ENCODE data around the gene OTOG.

Gene OTOG

GRCh38 chr11:17518366-17518765 is 28.7 kb upstream of the OTOG start:
- no peak for DNase-seq (ENCODE audit: low spot score)

- DNase-seq (ENCODE audit: low spot score), result no peak
These were observed 27.8 kb upstream of the OTOG start for GRCh38 chr11:17519061-17519885.

DNA sequence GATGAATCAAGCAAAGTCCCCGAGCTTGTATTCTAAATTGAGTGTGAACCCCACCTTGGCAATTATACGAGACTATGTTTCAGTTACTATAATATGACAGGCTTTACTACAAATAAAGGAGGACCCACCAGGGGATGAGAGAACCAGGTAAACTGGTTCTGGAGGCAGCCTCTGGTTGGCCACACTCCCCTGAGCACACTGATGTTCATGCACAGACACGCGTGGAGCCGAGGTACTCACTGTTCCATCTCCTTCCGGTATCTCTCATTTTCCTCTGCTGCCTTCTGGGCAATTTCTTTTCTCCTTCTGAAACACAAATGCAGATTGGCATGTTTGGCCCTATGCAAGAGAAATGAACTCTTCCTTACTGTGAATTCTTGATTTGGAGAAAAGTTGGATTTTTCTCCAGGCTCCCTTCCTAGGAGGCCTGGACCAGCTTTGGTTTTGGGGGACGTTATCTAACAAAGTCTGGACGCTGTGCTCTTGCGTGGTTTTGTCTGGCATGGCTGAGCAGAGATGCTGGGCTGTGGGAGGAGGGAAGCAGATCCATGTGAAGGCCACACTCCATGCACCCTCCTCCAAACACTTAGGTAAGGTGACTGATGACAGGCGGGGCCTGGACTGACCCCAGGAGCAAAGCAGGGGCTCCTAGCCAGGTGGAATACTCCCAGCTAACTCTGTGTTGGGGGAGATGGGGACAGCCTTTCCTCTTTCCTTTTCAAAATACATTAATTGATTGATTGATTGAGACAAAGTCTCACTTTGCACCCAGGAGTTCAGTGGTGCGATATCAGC is 25.8 kb upstream of the OTOG start:
- DNase-seq (ENCODE audit: low spot score), result no peak

GRCh38 chr11:17522655-17523054 is 24.4 kb upstream of the OTOG start:
- DNase-seq (ENCODE audit: low spot score), result no peak

DNA sequence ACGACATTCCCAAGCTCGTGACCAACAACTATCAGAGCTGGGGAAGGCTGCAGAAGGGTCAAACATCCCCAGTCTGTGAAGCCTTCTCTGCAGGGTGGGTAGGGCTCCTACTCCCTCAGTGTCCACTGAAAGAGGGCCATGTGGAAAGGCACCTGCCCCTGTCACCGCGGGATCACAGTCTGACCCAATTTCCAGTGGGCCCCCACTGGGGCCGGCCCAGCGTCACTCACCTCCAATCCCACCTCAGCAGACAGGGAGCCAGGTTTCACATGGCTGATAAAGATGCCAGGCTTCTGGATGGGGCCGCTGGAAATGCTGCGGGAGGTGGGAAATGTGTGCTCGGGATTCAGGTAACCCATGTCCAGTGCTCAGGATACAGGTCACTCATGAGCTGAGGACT is 22.8 kb upstream of the OTOG start:
- DNase-seq (ENCODE audit: low spot score), result no peak

GRCh38 chr11:17525570-17525969 is 21.5 kb upstream of the OTOG start:
- no peak for DNase-seq (ENCODE audit: low spot score)

GRCh38 chr11:17526326-17526725 is 20.7 kb upstream of the OTOG start:
- DNase-seq (ENCODE audit: low spot score), result no peak

DNA sequence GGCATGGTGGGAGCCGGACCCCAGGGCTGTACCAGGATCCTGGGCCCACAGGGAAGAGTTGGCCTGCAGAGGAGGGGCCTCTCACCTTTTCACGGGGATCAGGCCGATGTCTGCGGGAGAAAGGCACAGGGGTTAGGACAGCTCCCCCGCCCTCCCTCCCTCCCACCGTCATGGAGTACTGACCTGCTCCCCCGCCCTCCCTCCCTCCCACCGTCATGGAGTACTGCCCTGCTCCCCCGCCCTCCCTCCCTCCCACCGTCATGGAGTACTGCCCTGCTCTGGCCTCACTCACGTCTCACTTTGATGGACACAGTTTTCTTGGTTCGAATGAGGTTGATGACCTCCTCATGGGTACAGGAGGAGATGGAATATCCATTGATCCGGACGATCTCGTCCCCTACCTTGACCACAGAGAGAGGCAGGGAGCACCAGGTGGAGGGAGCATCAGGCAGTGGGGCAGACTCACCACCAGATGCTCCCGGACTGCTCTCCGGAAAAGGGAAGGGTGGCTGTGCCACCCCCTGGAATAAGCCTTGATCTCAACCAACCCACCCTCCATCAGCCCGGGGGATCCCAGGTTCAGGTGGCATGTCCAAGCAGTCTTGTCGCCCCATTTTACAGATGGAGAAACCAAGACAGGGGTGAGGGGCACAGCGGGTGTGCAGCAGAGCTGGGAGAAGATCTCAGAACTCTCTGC is 20.0 kb upstream of the OTOG start:
- DNase-seq (ENCODE audit: low spot score), result no peak

DNA sequence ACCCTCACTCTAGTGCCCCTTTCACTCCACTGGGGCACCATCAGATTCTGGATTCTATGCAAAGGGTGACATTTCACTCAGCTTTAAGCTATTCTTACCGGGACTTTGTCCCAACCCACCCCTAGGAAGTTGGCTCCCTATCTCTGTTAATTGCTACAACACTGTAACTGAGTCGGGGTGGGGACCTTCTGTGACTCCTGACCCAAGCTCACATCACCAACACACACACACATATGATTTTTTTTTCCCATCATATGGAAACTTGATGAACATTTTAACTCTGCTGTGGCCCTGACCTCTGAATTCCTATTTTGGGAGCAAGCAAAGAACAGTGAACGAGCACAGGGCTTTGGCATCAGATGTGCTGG is 19.4 kb upstream of the OTOG start:
- DNase-seq (ENCODE audit: low spot score), result no peak

DNA sequence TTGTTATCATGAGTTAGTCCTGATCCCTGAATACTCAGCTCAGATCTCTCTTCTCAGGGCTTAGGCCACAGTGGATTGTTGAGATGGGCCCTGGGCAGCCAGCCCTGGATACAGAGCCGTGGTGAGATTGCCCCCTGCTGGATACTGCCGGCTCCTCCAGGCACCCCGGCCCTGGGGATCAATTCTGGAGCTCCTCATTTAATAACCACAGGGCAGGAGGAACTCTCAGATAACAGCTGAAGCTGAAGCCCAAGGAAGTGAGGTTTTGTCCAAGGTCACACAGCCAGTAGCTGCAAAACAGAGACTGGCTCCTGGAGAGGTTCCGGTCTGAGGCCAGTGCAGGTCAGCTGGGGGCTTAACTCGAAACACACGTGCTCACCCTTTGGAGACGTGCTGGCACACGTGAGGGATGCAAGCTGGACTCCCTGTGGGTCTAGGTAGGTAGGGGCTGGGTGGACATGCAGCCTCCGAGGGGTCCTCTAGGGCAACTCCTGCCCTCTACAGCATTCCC is 18.8 kb upstream of the OTOG start:
- DNase-seq (ENCODE audit: low spot score), result peak; percentile 77

DNA sequence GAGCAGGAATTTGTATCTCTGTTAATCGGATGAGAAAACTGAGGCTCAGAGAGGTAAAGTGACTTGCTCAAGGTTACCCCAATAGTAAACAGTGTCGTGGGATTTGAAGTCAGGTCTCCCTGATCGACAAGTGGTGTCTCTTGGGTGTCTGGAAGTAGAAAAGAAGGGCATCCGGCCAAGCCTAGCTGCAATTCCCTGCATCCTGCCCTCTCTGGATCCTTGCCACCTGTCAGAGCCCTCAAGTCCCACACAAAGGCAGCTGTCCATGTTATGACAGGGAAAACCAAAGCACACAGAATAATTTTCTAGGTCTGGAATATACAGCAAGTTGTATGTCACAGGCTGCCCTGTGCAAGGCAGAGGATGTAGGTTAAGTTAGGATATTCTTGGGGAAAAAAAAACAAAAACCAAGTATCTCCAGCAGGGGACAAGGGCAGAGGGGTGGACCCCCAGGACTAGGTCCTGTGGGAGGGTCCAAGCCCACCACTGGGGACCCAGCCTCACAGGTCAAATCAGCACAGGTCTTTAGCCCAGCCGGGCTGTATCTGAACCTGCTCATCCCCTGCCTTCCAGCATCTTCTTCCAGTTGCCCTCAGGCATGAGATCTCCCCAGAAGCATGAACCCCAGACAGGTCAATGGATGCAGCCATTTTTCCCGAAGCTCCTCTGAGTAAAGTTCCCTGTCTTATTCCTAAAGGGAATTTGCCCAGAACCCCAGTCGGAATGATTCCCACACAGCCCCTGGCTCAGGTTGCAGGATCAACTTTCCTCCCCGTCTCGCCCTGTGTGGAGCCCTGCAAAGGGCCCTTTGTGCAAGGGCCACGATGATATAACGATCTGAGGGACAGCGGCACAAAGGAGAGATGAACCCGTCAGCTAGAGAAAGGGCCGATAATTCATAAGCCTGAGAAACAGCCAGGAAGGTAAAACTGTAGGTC is 17.9 kb upstream of the OTOG start:
- DNase-seq (ENCODE audit: low spot score), result no peak

GRCh38 chr11:17529844-17530185 is 17.2 kb upstream of the OTOG start:
- no peak for DNase-seq (ENCODE audit: low spot score)

- no peak for DNase-seq (ENCODE audit: low spot score)
These were observed 15.9 kb upstream of the OTOG start for GRCh38 chr11:17531071-17531600.

- peak; percentile 46 for DNase-seq (ENCODE audit: low spot score)
These were observed 15.4 kb upstream of the OTOG start for GRCh38 chr11:17531636-17532113.

- no peak for DNase-seq (ENCODE audit: low spot score)
These were observed 14.3 kb upstream of the OTOG start for GRCh38 chr11:17532784-17533183.

DNA sequence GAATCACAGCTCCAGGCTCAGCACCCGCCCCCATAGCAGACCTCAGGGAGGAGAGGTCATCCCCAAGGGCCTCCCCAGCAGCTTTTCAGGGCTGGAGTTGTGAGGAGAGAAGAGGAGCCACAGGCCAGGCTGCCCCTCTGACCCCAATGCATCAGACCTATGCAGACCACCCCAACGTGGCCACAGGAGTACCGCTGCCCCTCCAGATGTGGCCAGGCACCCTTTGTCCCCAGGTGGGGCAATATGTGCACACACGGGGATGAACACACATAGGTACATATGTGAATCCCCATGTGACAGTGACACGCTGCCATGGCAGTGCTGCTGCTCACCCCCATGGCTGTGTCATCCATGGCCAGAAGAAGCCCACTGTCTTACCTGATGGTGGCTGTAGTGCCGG is 13.7 kb upstream of the OTOG start:
- DNase-seq (ENCODE audit: low spot score), result no peak

DNA sequence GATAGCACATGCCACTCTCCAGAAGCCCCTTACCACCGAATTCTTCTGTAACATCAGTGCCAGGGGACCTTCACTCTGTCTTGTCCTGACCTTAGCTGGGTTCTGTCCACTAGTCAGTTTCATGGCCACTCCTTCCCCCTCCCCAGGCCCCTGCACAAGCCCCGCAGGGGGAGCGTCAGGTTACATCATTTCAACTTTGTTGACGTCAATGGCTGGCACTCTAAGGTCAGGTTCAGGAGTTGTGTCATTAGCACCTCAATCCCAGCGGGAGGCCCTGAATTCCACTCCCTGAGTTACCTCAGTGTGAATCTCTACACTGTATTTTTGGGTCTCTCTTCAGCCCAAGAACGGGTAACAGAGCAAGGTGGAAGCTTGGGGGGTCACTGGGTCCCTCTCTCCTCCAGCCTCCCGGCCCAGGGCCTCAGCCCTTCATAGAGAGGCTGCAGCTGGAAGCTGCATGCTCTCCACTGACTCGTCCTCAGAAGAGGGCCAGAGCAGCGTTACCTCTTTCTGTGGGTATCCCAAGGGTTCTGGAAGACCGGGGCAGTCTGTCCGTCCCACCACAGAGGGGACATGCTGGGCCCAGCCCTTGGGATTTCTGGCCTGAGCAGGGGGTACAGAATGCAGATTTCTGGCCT is 13.2 kb upstream of the OTOG start:
- DNase-seq (ENCODE audit: low spot score), result no peak

DNA sequence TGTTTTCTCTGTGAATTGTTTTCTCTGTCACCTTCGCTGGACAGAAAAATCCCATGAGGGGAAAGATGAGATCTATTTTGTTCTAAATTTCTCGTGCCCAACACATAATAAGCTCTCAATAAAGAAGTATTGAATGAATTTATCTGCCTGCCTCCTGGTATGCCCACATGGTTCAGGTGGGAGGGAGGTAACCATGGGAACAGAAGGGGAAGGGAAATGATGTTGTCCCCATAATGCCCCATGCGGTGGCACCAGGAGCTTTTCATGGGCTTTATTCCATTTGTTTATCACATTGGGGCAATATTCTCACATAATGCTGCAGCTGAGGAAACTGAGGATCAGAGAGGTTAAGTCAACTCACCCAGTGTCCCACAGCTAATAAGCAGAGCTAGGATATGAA is 11.6 kb upstream of the OTOG start:
- DNase-seq (ENCODE audit: low spot score), result no peak

GRCh38 chr11:17537261-17537660 is 9.8 kb upstream of the OTOG start:
- DNase-seq (ENCODE audit: low spot score), result no peak

- no peak for DNase-seq (ENCODE audit: low spot score)
These were observed 9.0 kb upstream of the OTOG start for GRCh38 chr11:17538054-17538453.

- no peak for DNase-seq (ENCODE audit: low spot score)
These were observed 8.3 kb upstream of the OTOG start for GRCh38 chr11:17538731-17539130.

All from HuH-7 (cell line).